SK-N-SH (cell line): ENCODE results near the gene POTEG.
"Not testable (repeated sequence)": the region's sequence is repeated elsewhere in the genome, so short reads cannot be mapped to it uniquely, and the experiment has no call there.

Experiments used
- CTCF ChIP-seq: fragments of 200-600 bp; sonication (generic); IDR thresholded peaks from 2 replicates; pipeline ENCODE4 v1.6.1; 2017; ENCODE audit warnings: antibody characterized with exemption, mild to moderate bottlenecking, moderate library complexity
- EP300 ChIP-seq, 2 experiments: IDR thresholded peaks; 2 replicates each; pipeline versions ENCODE4 v1.4.0 to v1.6.1; 2012; ENCODE audit warnings: borderline replicate concordance in 1 of 2, low read depth in 1 of 2, low read length in 1 of 2
- GABPA ChIP-seq: IDR thresholded peaks from 2 replicates; pipeline ENCODE4 v1.4.0; 2012; ENCODE audit warnings: low read depth, mild to moderate bottlenecking
- JUND ChIP-seq: IDR thresholded peaks from 2 replicates; pipeline ENCODE4 v1.4.0; 2012
- TCF12 ChIP-seq: IDR thresholded peaks from 2 replicates; pipeline ENCODE4 v1.4.0; 2012

DNA sequence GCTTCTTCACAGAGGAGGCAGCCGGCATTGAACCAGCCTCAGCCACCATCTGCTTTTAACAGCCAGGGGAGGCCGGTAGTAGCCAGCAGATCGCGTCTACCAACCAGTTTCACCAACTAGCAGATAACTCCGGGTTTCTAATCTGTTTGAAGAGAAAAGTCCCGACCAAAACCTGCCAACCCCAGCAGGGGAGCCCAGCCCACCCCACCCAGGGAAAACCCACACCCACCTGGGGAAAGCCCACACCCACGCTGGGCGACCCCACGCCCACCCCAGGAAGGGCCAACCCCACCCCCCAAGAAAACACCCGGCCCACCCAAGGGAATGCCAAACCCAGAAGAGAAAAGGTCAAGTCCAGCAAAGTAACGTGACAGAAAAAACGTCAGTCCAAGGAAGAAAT lies at the start of gene POTEG:
- TF ChIP-seq GABPA; CTCF; TCF12; EP300 (IDR thresholded peaks at IDR 0.05; ENCODE audit: borderline replicate concordance in 1 of 2, low read depth in 1 of 2, low read length in 1 of 2); JUND: not testable (repeated sequence)
